GM13976 (cell line): ENCODE data around the gene TPRG1L.

Experiments used
- DNase-seq: peaks from one replicate; pipeline ENCODE4 v3.0.0; 2012; ENCODE audit warnings: low spot score
- in situ Hi-C: fragments of 300-500 bp; cut with MboI; formaldehyde crosslinking; loops from one replicate; pipeline ENCODE4 v1.12.0; 2022; ENCODE audit warnings: low sequenced_read_pairs, mixed read lengths, inconsistent platforms; ENCODE audit not compliant: unreplicated experiment
- TF ChIP-seq, protein P1 (sequence below): IDR thresholded peaks from 2 replicates; pipeline ENCODE4 v1.5.1; 2012; ENCODE audit warnings: borderline replicate concordance, mild to moderate bottlenecking; ENCODE audit not compliant: insufficient read depth; ENCODE audit errors: extremely low read depth, missing control alignments, control extremely low read depth

TPRG1L gene

DNA sequence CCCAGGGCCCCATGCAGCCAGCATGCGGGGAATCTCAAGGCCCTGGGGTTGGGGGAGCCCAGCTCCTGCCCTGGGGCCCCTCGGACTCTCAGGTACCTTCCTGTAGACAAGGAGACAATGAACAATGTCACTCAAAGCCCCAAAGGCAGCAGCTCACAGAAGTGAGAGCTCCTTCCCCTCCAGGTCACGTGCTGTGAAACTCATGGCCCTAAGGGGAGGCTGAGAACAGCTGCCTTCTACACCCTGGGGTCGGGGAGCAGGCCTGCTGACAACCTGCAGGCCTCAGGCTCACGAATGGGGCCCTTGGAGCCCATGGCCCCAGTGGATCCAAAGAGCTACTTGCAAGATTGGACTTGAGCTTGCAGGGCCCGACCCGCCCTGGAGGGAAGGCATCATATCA, 16.7 kb upstream of the TPRG1L start:
- TF ChIP-seq, protein P1, sequence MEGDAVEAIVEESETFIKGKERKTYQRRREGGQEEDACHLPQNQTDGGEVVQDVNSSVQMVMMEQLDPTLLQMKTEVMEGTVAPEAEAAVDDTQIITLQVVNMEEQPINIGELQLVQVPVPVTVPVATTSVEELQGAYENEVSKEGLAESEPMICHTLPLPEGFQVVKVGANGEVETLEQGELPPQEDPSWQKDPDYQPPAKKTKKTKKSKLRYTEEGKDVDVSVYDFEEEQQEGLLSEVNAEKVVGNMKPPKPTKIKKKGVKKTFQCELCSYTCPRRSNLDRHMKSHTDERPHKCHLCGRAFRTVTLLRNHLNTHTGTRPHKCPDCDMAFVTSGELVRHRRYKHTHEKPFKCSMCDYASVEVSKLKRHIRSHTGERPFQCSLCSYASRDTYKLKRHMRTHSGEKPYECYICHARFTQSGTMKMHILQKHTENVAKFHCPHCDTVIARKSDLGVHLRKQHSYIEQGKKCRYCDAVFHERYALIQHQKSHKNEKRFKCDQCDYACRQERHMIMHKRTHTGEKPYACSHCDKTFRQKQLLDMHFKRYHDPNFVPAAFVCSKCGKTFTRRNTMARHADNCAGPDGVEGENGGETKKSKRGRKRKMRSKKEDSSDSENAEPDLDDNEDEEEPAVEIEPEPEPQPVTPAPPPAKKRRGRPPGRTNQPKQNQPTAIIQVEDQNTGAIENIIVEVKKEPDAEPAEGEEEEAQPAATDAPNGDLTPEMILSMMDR = no peak
- in situ Hi-C loops = no loop called here
- DNase-seq = no peak

DNA sequence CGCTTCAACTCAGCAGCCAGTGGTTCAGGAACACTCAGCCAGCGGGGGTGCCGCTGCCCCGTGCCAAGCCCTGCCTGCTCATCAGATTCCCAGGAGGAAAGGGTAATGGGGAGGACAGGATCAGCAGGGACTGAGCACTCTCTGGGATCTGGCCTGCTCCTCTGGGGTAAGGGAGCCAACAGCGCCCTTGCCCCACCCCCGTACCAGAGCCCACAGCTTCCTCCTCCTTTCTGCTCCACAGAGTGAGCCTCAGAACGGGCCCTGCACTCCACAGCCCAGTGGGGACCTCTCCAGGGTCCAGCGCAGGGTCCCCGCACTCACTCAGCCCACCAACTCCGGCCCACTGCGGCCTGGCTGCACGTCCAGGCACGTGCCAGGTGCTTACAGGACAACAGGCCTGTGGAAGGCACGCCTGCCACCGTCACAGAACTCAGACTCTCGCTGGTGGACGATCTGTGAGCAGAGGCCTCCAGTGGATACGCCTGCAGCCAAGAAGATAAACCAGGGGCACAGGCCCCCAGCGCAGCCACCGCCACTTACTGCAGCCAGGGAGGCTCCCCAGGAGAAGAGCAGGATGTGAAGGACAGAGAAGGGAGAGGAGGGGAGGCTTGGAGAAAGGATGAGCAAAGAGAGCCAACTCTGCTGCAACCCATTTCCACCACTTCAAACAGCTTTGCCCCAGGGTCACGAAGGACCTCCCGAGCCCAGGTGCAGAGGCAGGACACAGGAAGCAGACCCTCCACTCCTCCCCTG, 15.6 kb upstream of the TPRG1L start:
- TF ChIP-seq, protein P1 = no peak
- DNase-seq = no peak
- in situ Hi-C loops = no loop called here

DNA sequence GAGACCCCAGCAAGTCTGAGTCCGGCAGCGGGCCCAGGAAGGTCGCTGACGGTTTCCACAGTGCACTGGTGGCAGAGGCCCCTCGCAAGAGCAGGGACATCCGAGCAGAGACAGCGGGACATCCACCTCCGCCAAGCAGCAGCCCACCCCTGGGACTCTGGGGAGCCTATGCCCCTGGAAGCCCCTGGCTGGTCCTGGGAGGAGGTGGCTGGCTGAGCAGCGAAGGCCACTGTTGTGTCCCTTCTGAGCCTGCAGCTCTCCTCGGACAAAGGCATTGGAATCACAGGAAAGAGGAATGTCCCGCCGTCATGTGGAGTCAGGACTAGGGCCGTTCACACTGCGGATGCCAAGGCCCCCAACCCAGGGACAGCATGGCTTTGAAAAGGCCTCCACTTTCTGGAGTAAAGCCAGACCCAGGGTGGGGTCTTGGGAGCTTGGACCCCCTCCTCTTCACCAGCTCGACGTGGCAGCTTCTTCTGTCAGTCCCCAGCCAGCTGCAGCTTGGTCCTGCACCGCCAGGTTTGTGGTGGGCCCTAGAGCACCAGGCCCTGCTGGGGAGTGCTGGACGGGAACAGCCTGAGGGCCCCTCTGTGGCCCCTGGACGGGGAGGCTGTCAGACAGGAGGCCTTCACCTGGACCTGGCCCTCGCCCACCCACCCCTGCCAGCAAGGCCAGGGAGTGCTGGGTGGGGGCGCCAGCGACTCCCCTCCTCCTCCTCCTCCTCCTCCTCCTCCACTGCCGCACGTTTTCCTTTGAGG, 14.9 kb upstream of the TPRG1L start:
- TF ChIP-seq, protein P1 = no peak
- no peak for DNase-seq
- in situ Hi-C loops = no loop called here

DNA sequence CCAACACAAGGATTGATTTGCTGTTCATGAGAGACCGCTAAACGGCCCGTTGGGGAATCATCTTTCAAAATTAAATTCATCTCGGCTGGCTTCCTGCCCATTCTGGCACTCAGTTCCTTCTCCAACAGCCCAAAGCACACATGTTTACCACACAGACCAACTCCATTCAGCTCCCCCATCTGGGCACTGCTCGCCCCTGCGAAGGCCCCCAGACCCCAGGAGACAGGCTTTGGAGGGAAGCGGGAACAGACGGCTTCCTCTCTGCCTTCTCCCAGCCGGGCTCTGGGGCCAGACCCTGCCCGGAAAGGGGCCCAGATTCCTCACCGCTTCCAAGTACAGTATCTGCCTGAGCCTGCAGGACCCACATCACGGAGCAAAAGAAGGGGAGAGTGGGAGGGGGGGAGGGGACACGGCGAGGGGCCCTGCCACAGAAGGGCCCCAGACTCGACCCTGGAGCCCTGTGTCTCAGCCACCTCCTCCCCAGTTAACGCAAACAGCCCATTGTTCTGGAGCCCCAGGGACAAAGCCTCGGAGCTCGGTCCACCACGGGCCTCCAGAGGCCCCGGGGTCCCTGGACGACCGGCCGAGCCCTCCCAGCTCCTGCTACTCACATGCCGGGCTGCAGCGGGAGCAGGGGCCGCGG, 14.2 kb upstream of the TPRG1L start:
- no peak for DNase-seq
- in situ Hi-C loops = no loop called here
- TF ChIP-seq, protein P1 = no peak

DNA sequence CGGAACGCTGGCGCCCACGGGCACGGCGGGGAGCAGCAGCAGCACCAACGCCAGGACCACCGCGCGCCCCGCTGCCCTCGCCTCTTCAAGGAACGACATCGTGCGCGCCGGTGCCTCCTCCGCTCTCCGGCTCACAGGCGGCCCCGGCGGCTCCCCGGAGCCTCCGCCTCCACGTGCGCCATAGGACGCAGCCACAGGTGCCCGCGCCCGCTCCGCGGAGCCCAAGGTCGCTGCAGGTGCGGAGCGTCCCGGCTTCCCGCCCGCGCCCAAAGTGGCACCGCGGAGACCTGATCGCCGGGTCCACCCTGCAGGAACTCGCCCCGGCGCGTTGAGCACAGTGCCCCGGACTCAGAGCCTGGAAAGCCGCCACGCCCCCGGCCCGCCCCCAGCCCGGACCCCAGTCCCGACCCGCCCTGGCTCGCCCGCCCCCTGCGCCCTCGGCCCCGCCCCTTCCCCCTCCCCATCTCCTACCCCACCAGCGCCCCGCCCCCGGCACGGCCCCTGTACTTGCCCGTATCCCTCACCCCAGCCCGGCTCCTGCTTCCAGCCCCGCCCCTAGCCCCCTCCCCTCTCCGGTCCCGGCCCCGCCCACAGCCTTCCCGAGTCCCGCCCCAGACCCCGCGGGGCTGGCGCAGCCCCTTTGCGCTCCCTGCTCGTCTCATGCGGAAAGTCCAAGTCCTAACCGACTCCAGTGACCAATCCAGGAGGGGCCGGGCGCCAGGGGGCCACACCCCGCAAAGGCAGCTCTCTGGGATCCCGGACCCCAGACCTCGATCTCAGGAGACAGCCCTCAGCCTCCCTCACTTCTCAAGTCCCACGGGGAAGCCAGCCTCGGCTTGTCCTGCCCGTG, 13.4 kb upstream of the TPRG1L start, which contains the start of gene MEGF6:
Gene MEGF6, minus strand, starts transcription at position 339 of the 850 bp plus-strand sequence. Its CDS starts 240 bp downstream, at position 99.
- DNase-seq = peak; percentile 70
- in situ Hi-C loops = no loop called here
- TF ChIP-seq, protein P1 = no peak

DNA sequence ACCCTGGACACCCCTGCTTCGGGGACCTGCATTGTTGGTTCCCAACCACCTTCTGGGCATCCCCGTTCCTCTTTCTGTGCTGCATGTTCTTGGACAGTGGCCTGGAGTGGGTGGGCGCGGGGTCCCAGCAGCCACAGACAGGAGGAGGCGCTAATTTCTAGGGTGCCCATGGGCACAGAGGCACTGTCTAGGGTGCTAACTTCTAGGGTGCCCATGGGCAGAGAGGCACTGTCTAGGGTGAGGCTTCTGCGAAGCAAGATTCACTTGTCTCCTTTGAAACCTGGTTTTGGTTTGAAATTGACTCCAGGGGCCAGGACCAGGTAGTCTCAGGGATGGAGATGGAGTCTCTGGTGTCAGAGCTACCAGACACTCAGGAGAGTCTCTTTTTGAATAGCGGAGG, 12.7 kb upstream of the TPRG1L start:
- no peak for DNase-seq
- in situ Hi-C loops = no loop called here
- TF ChIP-seq, protein P1 = no peak
